ENCODE data around the gene SLC6A5. TPM values are rescaled to one million over a fixed set of nuclear protein-coding genes. Genes with fewer than 3 reads are reported as not detected.

SLC6A5 gene
- total RNA-seq, 2 experiments from 2014 or later, result not detected

- H3K27me3 ChIP-seq (ENCODE audit: control insufficient read depth in 1 of 2, insufficient read depth in 2 of 2, low read length in 2 of 2), result peaks cover 36 to 56% of the 10 kb centered on the region in 2 experiments
- peaks cover 3% of the 10 kb centered on the region for H3K4me1 ChIP-seq (ENCODE audit: insufficient read depth, low read length)
- intact Hi-C loops (cut with DNase I, micrococcal nuclease), result loop anchor here in 1 of 2 experiments (10.0 kb wide), 1 partner anchor 548 kb away; no protein-coding TSS in a partner anchor
- DNase-seq (no peak), ATAC-seq (ENCODE audit: poor library complexity) (no peak)
- CTCF ChIA-PET, result interaction anchor here (0.7 kb wide), 1 partner anchor 77 kb away, joined by 3 read pairs; no protein-coding TSS in a partner anchor
- H3K36me3 ChIP-seq (ENCODE audit: insufficient read depth, low read length), result no peaks in the 10 kb centered on the region
- Mint-ChIP-seq H3K4me1 (ENCODE audit: low read depth) (peaks cover 9% of the 10 kb centered on the region), H3K27me3 (peaks cover 80% of the 10 kb centered on the region), H3K27ac (no peak overlapping the region), H3K36me3 (ENCODE audit: low read depth) (no peaks in the 10 kb centered on the region), H3K4me3 (no peak overlapping the region), H3K9me3 (no peaks in the 10 kb centered on the region)
- TF ChIP-seq CTCF (IDR thresholded peaks at IDR 0.05), result no peak
- POLR2A ChIA-PET, result no interaction called here
- H3K27ac ChIP-seq (ENCODE audit: low read depth in 1 of 2, low read length in 2 of 2), result no peak overlapping the region
- H3K9me3 ChIP-seq (ENCODE audit: control insufficient read depth in 1 of 2, insufficient read depth in 1 of 2, low read length in 2 of 2), result peaks cover 0 to 12% of the 10 kb centered on the region in 2 experiments
- H3K4me3 ChIP-seq (ENCODE audit: low read length), result no peak overlapping the region
These were observed 73.2 kb downstream of the SLC6A5 start for GRCh38 chr11:20672575-20672974.

GRCh38 chr11:20676658-20677057, 77.2 kb downstream of the SLC6A5 start:
- intact Hi-C loops (cut with DNase I, micrococcal nuclease), result loop anchor here in 1 of 2 experiments (10.0 kb wide), 1 partner anchor 552 kb away; no protein-coding TSS in a partner anchor
- Histone ChIP-seq H3K36me3 (ENCODE audit: insufficient read depth, low read length) (no peaks in the 10 kb centered on the region), H3K4me3 (ENCODE audit: low read length) (no peak overlapping the region), H3K27me3 (ENCODE audit: control insufficient read depth in 1 of 2, insufficient read depth in 2 of 2, low read length in 2 of 2) (peaks cover 7 to 21% of the 10 kb centered on the region in 2 experiments), H3K9me3 (ENCODE audit: control insufficient read depth in 1 of 2, insufficient read depth in 1 of 2, low read length in 2 of 2) (no peaks in the 10 kb centered on the region), H3K27ac (ENCODE audit: low read depth in 1 of 2, low read length in 2 of 2) (no peak overlapping the region), H3K4me1 (ENCODE audit: insufficient read depth, low read length) (no peaks in the 10 kb centered on the region)
- DNase-seq, result no peak
- Mint-ChIP-seq H3K9me3 (no peaks in the 10 kb centered on the region), H3K4me3 (no peak overlapping the region), H3K4me1 (ENCODE audit: low read depth) (no peaks in the 10 kb centered on the region), H3K27me3 (peaks cover 55% of the 10 kb centered on the region), H3K36me3 (ENCODE audit: low read depth) (no peaks in the 10 kb centered on the region), H3K27ac (no peak overlapping the region)
- no peak for TF ChIP-seq CTCF (IDR thresholded peaks at IDR 0.05)
- CTCF ChIA-PET, result no interaction called here
- POLR2A ChIA-PET, result no interaction called here
- no peak for ATAC-seq (ENCODE audit: poor library complexity)

- POLR2A ChIA-PET, result no interaction called here
- CTCF ChIA-PET, result no interaction called here
- H3K27me3 ChIP-seq (ENCODE audit: control insufficient read depth in 1 of 2, insufficient read depth in 2 of 2, low read length in 2 of 2), result no peaks in the 10 kb centered on the region
- DNase-seq, result no peak
- H3K27me3 Mint-ChIP-seq, result no peaks in the 10 kb centered on the region
- no peak for ATAC-seq (ENCODE audit: poor library complexity)
- H3K9me3 ChIP-seq (ENCODE audit: control insufficient read depth in 1 of 2, insufficient read depth in 1 of 2, low read length in 2 of 2), result no peaks in the 10 kb centered on the region
- H3K4me3 Mint-ChIP-seq, result no peak overlapping the region
- H3K9me3 Mint-ChIP-seq, result no peaks in the 10 kb centered on the region
- no peaks in the 10 kb centered on the region for H3K36me3 ChIP-seq (ENCODE audit: insufficient read depth, low read length)
- no peaks in the 10 kb centered on the region for H3K36me3 Mint-ChIP-seq (ENCODE audit: low read depth)
- intact Hi-C loops (cut with DNase I, micrococcal nuclease), result no loop called here
- no peak overlapping the region for H3K4me3 ChIP-seq (ENCODE audit: low read length)
- TF ChIP-seq CTCF (IDR thresholded peaks at IDR 0.05), result no peak
- no peaks in the 10 kb centered on the region for H3K4me1 ChIP-seq (ENCODE audit: insufficient read depth, low read length)
- H3K27ac ChIP-seq (ENCODE audit: low read depth in 1 of 2, low read length in 2 of 2), result no peak overlapping the region
- no peaks in the 10 kb centered on the region for H3K4me1 Mint-ChIP-seq (ENCODE audit: low read depth)
- no peak overlapping the region for H3K27ac Mint-ChIP-seq
These were observed 89.4 kb downstream of the SLC6A5 start for GRCh38 chr11:20688761-20689160.
